ENCODE results near the gene ABI3BP.

ABI3BP gene

GRCh38 chr3:100766069-100766468 lies 227.2 kb downstream of the ABI3BP start:
- no peak for DNase-seq

- DNase-seq = no peak
These were observed 227.7 kb downstream of the ABI3BP start for GRCh38 chr3:100765437-100765975.

GRCh38 chr3:100761951-100762350 lies 231.3 kb downstream of the ABI3BP start:
- DNase-seq = no peak

- DNase-seq = no peak
These were observed 231.8 kb downstream of the ABI3BP start for GRCh38 chr3:100761211-100761942.

GRCh38 chr3:100760377-100760776 lies 232.8 kb downstream of the ABI3BP start:
- DNase-seq = no peak

GRCh38 chr3:100759950-100760349 lies 233.3 kb downstream of the ABI3BP start:
- DNase-seq = no peak

- no peak for DNase-seq
These were observed 234.1 kb downstream of the ABI3BP start for GRCh38 chr3:100759159-100759558.

- no peak for DNase-seq
These were observed 236.8 kb downstream of the ABI3BP start for GRCh38 chr3:100756441-100756840.

- no peak for DNase-seq
These were observed 238.5 kb downstream of the ABI3BP start for GRCh38 chr3:100754563-100755334.

GRCh38 chr3:100753846-100754245 lies 239.4 kb downstream of the ABI3BP start:
- DNase-seq = no peak

GRCh38 chr3:100748967-100749366 lies 244.3 kb downstream of the ABI3BP start:
- DNase-seq = no peak

- DNase-seq = no peak
These were observed 245.0 kb downstream of the ABI3BP start for GRCh38 chr3:100748220-100748619.

- no peak for DNase-seq
These were observed 247.1 kb downstream of the ABI3BP start for GRCh38 chr3:100746092-100746491.

- no peak for DNase-seq
These were observed 247.6 kb downstream of the ABI3BP start for GRCh38 chr3:100745617-100746016.

- DNase-seq = no peak
These were observed 248.6 kb downstream of the ABI3BP start for GRCh38 chr3:100744671-100745070.

- DNase-seq = no peak
These were observed 249.7 kb downstream of the ABI3BP start for GRCh38 chr3:100743535-100743934.

- DNase-seq = no peak
These were observed 253.0 kb downstream of the ABI3BP start for GRCh38 chr3:100740207-100740606.

GRCh38 chr3:100737334-100737733 lies 255.9 kb downstream of the ABI3BP start:
- no peak for DNase-seq

- no peak for DNase-seq
These were observed 260.8 kb downstream of the ABI3BP start for GRCh38 chr3:100732435-100732834.

- no peak for DNase-seq
These were observed 262.7 kb downstream of the ABI3BP start for GRCh38 chr3:100730524-100730923.

- DNase-seq = no peak
These were observed 266.5 kb downstream of the ABI3BP start for GRCh38 chr3:100726706-100727105.

- no peak for DNase-seq
These were observed 267.2 kb downstream of the ABI3BP start for GRCh38 chr3:100725935-100726513.

GRCh38 chr3:100720426-100720825 lies 272.8 kb downstream of the ABI3BP start:
- no peak for DNase-seq

- no peak for DNase-seq
These were observed 274.1 kb downstream of the ABI3BP start for GRCh38 chr3:100719136-100719535.
